Raji (cell line): Measurements from ENCODE around the gene TCF12.

Source experiments
- POLR2A ChIP-seq: IDR thresholded peaks from 2 replicates; pipeline ENCODE4 v1.6.1; 2011; ENCODE audit warnings: low read depth, low read length, control low read depth; ENCODE audit not compliant: insufficient read depth

The TCF12 gene

DNA sequence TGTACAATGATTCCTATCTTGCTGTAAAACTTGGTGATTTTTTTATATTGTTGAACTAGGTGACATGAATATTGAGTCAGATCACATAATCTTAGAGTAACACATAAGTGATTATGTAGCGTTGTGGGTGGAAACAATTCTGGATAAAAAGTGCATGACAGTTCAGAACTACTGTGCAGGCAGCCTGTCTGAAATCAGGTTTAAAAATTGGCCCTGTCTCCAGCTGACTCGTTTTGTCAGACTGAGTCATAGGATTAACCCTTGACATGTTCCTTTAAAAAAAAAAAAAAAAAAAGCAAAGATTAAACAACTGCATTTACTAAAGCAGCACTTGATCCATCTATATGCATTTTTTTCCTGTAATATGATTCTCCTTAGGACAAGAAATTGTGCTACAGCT, 297.8 kb downstream of the TCF12 start:
- no peak for TF ChIP-seq POLR2A

DNA sequence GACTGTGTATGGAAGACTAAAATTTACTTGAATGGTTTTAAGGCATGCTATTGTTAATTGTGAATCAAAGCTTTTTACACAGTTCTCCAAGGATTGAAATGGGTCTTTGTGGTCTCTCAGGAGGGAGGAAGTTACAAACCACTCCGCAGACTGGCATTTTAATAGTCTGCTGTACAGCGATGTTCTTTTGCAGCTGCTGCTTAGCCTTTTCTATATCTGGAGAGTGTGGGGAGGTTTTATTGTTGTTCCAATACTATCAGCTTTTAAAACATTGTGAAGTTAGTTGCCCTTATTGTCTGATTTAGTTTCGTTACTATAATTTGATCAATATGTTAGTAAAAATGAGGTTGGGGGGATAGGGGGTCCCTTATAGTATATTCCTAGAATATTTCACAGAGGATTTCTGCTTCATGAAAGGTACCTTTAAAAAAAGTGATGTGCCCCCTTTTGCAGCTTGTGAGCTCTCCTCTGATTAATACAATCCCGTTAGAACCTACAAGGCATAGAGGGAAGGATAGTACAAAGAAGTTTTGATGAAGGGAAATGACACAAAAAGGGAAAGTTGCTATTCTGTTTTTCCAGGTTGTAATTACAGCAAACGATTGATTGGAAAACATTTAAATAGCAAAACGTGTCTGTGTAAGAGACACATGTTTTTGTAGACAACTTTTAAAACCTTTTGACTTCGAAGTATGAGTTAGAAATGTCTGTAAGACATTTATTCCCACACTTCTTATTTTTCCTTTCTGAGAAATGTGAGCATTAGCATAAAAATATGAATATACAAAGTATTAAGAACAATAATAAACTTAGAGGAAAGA, 299.5 kb downstream of the TCF12 start:
- TF ChIP-seq POLR2A, result no peak

DNA sequence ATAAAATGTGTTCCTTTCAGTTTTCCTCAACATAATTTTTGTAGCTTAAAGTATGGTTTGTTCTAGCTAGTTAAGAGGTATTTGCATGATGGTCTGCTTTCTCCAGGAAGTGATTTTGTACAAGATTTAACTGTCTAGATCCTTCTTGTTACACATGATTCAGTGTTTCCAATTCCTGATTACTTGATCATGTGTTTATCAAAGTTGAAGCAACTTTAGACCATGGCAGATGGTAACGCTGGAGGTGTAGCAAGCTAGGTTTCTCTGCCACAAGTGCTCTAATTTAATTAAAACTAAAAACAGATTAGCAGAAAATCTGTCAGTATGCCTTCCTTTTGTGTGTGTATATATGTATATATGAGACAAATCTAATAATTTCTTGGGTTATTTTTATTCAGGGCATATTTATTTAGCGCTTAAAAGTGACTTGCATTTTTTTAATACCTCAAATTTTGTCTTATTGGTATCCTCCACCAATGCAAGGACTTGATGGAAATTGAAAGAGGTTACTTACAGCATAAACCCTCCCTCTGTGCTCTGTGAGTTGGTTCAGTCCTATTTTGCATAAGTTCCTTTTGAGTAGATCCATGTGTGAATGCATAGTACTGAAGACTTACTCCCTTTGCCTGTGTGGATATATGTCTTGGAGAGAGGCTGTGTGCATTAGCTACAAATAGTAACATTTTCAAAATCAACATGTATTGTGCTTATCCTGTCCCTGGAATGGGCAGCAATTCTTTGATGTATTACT, 300.6 kb downstream of the TCF12 start:
- TF ChIP-seq POLR2A, result no peak

DNA sequence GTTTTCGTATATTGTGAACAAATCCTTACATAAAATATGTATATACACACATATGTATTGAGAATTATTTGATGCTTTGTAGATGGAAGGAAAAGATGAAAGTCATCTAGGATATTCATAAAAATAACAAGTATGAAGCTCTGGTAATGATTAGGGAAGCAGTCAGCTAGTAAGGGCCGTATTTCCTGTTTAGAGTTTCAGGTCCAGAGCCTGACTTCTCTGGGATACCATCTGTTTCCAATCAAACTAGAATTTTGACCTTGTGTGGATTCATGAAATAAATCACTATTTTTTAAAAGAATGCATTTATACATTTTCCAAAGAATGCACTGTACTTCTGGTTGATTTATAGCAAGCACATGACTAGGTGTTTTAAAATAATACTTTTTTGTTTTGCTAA, 301.8 kb downstream of the TCF12 start:
- no peak for TF ChIP-seq POLR2A

DNA sequence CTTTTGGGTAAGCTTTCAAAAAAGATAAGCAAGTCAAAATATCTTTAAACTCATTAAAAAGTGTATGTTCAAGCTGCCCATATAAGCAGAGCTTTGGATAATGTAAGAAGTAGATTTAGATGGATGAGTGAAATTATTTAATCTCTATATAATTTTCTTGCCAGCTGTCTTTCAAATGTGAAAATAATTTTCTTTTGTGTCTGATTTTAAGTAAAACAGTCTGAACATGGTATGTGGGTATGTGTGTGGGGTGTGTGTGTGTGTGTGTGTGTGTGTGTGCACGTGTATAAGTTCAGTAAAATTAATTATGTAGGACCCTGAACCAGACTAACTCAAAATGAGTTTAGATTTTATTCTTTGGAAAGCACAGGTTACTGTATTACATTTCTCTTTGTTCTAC, 302.7 kb downstream of the TCF12 start:
- TF ChIP-seq POLR2A, result no peak

DNA sequence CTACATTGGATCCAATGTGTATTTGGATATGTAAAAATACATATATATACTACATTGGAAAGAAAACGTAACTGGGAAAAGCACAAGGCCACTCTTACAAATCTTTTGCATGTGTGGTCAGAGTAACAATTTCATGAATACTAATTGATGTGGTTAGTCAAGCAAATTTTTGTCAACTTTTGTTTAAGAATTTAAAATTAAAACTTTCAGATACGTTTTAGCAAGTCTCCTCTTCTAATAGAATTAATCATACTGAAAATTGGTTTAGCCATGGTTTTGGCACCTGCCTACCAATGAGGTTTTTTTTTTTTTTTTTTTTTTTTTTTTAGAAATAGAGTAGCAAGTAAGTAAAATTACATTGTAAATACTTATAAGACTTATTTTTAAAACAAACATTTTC, 304.9 kb downstream of the TCF12 start:
- TF ChIP-seq POLR2A, result no peak

DNA sequence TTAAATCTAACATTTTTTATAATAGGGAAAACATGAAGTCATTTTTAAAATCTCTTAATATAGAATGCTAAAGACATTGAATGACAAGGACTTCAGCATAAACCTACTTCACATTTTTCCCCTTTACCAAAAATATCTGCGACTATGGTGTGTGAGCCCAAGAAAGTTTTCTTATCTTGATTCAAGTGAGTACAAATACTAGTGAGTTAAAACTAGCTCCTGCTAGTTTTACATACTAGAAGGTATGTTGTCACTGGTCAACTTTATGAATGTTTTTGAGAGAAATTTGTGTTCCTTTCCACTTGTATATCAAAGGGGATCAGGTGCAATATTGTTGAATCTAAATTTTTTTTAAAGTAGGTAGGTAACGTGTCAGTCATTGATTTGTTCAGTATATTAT, 305.4 kb downstream of the TCF12 start:
- no peak for TF ChIP-seq POLR2A

DNA sequence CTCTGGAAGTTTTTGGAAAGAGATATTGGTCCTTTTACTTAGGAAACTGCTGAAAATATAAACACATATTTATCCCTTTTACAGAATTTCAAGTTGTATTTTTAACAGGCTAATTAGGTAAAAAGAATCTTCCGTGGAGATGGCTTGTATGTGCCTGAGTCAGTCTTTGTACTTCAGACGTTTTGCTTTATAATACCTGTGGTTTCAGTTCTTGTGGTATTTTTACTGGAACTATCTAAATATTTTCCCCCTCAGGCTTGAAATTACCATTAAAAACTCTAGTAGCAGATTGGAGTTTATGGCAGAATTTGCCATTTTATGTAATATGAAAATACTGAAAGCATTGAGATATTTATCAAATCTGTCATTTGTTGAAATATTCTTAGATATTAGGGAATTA, 306.2 kb downstream of the TCF12 start:
- no peak for TF ChIP-seq POLR2A

DNA sequence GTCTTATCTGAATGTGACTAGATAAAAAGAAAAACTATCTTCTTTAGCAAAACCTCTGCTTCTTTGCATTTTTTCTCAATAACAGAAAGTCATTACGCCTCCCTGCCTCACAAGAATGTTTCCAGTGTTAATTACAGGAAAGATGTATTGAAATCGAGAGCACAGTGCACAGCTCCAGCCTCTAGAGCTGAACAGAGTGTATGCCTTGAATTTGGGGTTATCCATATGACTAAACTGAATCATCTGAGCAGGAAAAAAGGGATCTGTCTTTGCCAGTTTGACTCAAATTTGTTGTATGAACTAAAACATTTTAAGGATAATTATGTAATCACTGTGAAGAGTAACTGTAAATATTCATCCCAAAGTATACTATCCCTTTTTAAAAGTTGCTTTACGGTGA, 308.7 kb downstream of the TCF12 start:
- TF ChIP-seq POLR2A, result no peak

DNA sequence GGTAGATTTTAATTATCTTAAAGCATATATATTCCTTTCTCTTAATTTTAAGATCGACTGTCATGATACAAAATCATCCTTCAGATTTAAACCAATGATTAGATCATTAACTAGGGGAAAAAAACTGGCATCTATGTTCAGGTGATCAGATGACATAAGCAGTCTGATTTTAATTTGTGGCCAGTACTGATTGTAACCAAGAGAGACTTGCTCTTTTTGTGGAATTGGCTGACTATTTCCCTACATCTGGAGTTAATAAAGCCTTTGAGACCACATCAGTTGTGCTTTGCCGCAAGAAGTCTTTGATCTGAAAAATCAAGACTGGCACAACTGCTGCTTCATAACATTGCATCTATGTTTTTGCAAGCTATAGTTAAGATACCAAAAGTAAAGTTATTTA, 309.5 kb downstream of the TCF12 start:
- TF ChIP-seq POLR2A, result no peak

DNA sequence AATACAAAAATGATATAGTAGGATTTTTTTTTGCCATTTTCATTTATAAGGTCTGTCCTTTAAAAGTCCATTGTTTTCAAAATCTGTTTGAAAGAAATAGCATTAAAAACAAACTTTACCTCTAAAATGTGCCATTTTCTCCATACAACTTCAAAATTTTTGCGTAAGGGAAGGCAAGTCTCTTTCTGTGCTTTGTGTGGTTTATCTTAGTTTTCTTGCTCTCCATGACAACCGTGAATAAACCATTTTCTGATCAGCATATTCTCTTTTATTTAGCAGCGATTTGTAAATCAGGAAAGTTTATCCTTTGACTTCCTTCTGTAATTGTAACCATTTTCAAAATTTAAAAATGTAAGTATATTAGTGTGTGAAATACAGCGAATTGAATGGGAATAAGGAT, 310.0 kb downstream of the TCF12 start:
- TF ChIP-seq POLR2A, result no peak

DNA sequence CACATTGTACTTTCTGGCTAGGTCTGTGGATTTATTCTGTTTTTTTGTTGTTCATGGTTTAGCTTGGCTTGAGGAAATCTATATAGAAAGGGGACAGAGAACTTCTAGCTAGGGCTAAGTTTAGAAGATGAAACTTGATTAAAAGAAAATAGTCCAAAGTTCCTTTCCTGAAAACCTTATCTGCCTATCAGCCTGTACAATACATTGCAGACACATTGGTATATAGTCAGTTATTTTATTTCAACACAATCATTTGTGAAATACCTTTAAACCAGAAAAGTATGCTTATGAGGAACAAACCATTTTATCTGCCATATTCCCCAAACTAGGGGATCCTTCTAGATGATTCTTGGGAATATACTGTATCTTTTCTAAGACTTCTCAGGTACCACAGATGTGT, 310.6 kb downstream of the TCF12 start:
- no peak for TF ChIP-seq POLR2A

DNA sequence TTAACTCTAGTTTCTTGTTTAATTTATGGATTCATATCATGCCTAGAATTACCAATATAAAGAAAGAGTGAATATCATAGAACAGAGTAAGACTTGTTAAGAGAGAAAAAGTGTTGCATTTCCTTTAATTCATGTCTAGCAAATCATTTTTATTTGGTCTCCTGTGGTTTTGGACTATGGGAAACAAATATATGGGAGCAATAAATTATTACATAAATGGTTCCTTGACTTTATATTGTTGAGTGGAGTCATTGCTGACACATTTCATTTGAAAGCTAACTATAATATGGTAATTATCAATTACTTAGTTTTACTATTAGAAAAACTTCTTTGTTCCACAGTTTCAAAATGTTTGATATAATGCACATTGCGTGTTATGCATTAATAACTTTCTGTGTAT, 313.1 kb downstream of the TCF12 start:
- no peak for TF ChIP-seq POLR2A

DNA sequence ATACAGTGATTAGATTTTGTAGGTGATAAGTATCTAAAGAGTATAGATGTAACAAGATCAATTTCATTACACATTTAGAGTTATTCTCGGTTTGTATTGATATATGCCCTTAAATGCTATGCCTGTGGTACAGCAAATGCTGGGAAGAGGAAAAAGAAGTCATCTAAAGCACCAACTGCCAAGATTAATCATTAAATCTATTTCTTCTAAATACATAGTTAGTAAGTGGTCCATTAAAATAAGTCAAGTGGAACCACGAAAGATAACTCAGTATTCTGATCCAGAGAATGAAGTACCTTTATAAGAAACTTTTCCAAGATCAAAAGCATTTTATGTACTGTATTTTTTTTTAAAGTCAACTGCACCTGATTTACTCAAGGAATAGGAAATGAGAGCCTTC, 315.7 kb downstream of the TCF12 start:
- TF ChIP-seq POLR2A, result no peak

DNA sequence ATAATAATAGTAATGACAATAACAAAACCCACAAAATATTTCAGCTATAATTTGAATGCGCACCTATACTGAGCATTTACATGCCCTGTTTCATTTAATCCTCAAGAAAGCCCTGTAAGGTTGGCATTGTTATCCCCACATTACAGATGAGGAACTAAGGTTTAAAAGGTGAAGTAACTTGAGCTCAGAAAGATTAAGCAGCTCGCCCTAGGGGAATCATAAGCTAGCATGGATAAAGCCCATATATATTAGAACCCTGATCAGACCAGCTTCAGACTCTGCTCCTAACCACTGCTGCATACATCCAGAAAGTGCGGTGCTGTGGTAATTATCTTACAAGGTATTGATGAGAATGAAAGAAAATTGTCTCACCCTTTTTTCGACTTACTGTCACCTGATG, 316.7 kb downstream of the TCF12 start:
- no peak for TF ChIP-seq POLR2A

DNA sequence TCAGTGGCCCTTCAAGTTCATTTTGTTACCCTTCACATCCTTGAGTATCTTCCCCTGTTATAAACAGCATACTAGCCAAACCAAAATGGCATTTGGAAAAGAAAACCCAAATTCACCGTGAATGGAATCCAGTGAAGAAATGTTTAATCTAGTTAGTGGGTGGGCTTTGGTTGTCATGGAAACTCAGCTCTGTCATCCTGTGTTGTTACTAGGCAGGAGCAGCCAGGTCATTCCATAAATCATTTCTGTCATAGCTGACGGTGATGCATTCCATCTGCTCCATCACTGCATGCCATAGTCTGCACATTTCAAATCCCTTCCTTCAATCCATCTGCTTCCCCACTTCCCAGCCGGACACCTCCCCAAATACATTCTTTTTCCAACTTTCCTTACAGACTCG, 317.4 kb downstream of the TCF12 start:
- TF ChIP-seq POLR2A, result no peak

DNA sequence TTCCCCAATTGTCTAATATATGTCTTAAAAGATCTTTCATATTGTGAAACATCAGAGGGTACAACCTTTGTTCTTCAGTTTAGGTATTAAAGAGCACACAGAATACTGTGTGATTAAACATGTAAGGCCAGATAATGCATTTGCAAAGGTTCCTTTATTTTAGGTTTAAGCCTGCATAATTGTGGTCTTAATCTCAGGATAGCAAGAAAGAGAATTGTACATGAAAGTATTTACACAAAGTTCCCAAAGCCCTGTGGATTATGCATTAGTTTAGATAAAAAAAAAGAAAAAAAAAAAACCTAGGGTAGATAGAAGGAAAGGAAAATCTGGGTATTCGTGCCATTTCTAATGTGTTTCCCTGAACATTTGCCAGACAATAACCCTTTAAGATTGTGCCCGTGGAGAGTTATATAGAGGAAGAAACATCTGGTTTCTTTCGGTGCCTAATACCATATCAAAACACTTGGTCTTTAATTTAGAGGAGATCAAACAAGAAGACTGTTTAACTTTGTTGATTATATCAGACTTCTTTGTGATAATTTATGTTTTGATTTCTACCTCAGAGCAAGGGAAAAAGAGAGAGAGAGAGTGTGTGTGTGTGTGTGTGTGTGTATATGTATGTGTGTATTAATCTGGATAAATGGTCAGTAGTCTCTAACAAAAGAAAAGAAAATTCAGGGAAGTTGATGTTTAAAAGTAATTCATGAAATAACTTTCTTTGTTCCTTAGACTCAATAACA, 318.3 kb downstream of the TCF12 start:
- no peak for TF ChIP-seq POLR2A

DNA sequence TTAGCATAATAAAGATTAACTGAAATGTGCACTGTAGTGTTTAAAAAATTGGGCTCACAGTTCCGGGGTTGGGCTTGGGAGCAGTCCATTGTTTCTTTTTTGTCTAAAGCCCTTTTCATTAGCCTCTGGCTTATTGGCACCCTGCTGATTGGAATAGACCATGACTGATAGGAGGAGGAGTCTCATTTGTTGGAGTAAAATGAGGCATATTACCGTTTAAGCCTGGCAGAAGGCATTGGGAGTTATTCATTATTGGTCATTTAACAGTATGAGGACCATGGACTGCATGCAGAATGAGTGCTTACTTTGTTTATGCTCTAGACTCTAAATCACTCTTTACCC, 318.8 kb downstream of the TCF12 start:
- TF ChIP-seq POLR2A, result no peak
